K562 (cell line): ENCODE results near the gene RNH1. TPM values are rescaled to one million over a fixed set of nuclear protein-coding genes. Genes with fewer than 3 reads are reported as not detected.

Experiments used
- ATAC-seq: fragments of 200-7000 bp; cut with Tn5 transposase; 3 replicates; pipeline ENCODE4 v1.9.1; 2020; ENCODE audit warnings: moderate library complexity
- BruUV-seq: library from RNA; stranded (reverse); fragments of 400-500 nt; replicated peaks from 2 replicates; lab custom pipeline; 2021; lab: Mats Ljungman, UMichigan
- CTCF ChIA-PET: fragments of 300-600 bp; formaldehyde crosslinking; extraction: SDS; loops from one replicate; lab custom pipeline; 2021; ENCODE audit warnings: low intra/inter-chr PET ratio; lab: Yijun Ruan, JAX
- POLR2A ChIA-PET: fragments of 300-600, 350-650 bp; sonication (Branson Sonifier 250); formaldehyde crosslinking; extraction: SDS; loops from one replicate; lab custom pipeline; 2021; ENCODE audit warnings: antibody characterized with exemption, inconsistent platforms; lab: Yijun Ruan, JAX
- DNase-seq, 4 experiments: peaks; one replicate each; pipeline versions ENCODE4 v3.0.0 to v3.0.0-alpha.2; 2011 to 2018; ENCODE audit warnings: low spot score in 3 of 4, mixed read lengths in 3 of 4; ENCODE audit errors: extremely low read depth in 1 of 4
- FAIRE-seq: peaks from 2 replicates; lab custom pipeline; 2011; peaks lifted over from hg19 to GRCh38; lab: Jason Lieb, UNC
- H2AFZ ChIP-seq: 2 replicates; pipeline ENCODE4 v1.6.0; 2011; ENCODE audit warnings: low read depth, low read length, control low read depth, inconsistent platforms
- H3K27ac ChIP-seq: fragments of 200-600 bp; 3 replicates; pipeline ENCODE4 v1.8.0; 2011; ENCODE audit warnings: low read depth, mild to moderate bottlenecking, control low read depth, inconsistent platforms, low read length, moderate library complexity, mixed read lengths; ENCODE audit errors: extremely low read depth
- H3K27me3 ChIP-seq, 2 experiments: fragments of 300-600 bp in 1 of 2; 2 replicates in 1 of 2; 3 replicates in 1 of 2; pipeline versions ENCODE4 v1.6.0 to v1.8.0; 2011; ENCODE audit warnings: inconsistent platforms in 2 of 2, low read length in 2 of 2, mild to moderate bottlenecking in 1 of 2, mixed read lengths in 1 of 2, moderate library complexity in 1 of 2; ENCODE audit not compliant: control insufficient read depth in 2 of 2, insufficient read depth in 2 of 2
- H3K36me3 ChIP-seq: fragments of 300-600 bp; 3 replicates; pipeline ENCODE4 v1.8.0; 2011; ENCODE audit warnings: mild to moderate bottlenecking, low read length, inconsistent platforms; ENCODE audit not compliant: control insufficient read depth, insufficient read depth
- H3K4me1 ChIP-seq, 2 experiments: fragments of 200-600 bp in 1 of 2; replicated peaks in 1 of 2; 2 replicates in 1 of 2; 3 replicates in 1 of 2; pipeline versions ENCODE4 v1.5.1 to v1.8.0; 2011; ENCODE audit warnings: inconsistent platforms in 2 of 2, low read length in 2 of 2, mild to moderate bottlenecking in 1 of 2, mixed read lengths in 1 of 2, moderate library complexity in 1 of 2; ENCODE audit not compliant: control insufficient read depth in 2 of 2, insufficient read depth in 2 of 2
- H3K4me2 ChIP-seq: 2 replicates; pipeline ENCODE4 v1.6.1; 2011; ENCODE audit warnings: low read length, control low read depth, inconsistent platforms, mixed read lengths; ENCODE audit not compliant: insufficient read depth
- H3K4me3 ChIP-seq: fragments of 200-600 bp; sonication (generic), shearing (Covaris generic); 2 replicates; pipeline ENCODE4 v1.5.1; 2016; ENCODE audit warnings: control low read depth, inconsistent platforms
- H3K79me2 ChIP-seq: fragments of 200-600 bp; 3 replicates; pipeline ENCODE4 v1.8.0; 2011; ENCODE audit warnings: low read length, inconsistent platforms; ENCODE audit not compliant: control insufficient read depth, insufficient read depth
- H3K9ac ChIP-seq, 2 experiments: 2 replicates each; pipeline versions ENCODE4 v1.6.0 to v1.6.1; 2011; ENCODE audit warnings: low read depth in 2 of 2, low read length in 2 of 2, control low read depth in 1 of 2, inconsistent platforms in 1 of 2, mild to moderate bottlenecking in 1 of 2, mixed read lengths in 1 of 2; ENCODE audit not compliant: insufficient read depth in 1 of 2
- H3K9me1 ChIP-seq: one replicate; pipeline ENCODE4 v1.6.0; 2011; ENCODE audit warnings: inconsistent platforms, mild to moderate bottlenecking, low read length, moderate library complexity; ENCODE audit not compliant: control insufficient read depth, insufficient read depth
- H3K9me3 ChIP-seq: replicated peaks from 2 replicates; pipeline ENCODE4 v1.5.1; 2011; ENCODE audit warnings: low read depth, low read length, inconsistent platforms; ENCODE audit not compliant: control insufficient read depth, insufficient read depth
- H4K20me1 ChIP-seq: replicated peaks from 2 replicates; pipeline ENCODE4 v1.6.1; 2011; ENCODE audit warnings: low read length, inconsistent platforms, mixed read lengths; ENCODE audit not compliant: control insufficient read depth, insufficient read depth
- BMI1 ChIP-seq: fragments of 150-350 bp; IDR thresholded peaks from 2 replicates; pipeline ENCODE4 v1.6.1; 2014; ENCODE audit warnings: low read length
- HNRNPLL ChIP-seq: fragments of 200-400 bp; formaldehyde crosslinking; IDR thresholded peaks from 2 replicates; pipeline ENCODE4 v1.6.1; 2017; ENCODE audit warnings: low read length, low read depth, mild to moderate bottlenecking; ENCODE audit not compliant: poor library complexity, severe bottlenecking
- KDM1A ChIP-seq, 2 experiments: fragments of 450-650 bp; IDR thresholded peaks; 2 replicates each; pipeline ENCODE4 v1.6.1; 2016; ENCODE audit warnings: mild to moderate bottlenecking in 2 of 2
- POLR2G ChIP-seq: fragments of 200-400 bp; formaldehyde crosslinking; IDR thresholded peaks from 2 replicates; pipeline ENCODE4 v1.6.1; 2017; ENCODE audit warnings: low read depth, mild to moderate bottlenecking, antibody characterized with exemption, low read length, moderate library complexity
- RUNX1 ChIP-seq: sonication (generic); IDR thresholded peaks from 2 replicates; pipeline ENCODE4 v1.6.1; 2016; ENCODE audit warnings: antibody characterized with exemption, low read depth
- TARDBP ChIP-seq: fragments of 450-650 bp; IDR thresholded peaks from 2 replicates; pipeline ENCODE4 v1.6.1; 2016
- U2AF1 ChIP-seq: fragments of 200-400 bp; formaldehyde crosslinking; optimal IDR thresholded peaks from 2 replicates; pipeline ENCODE3; 2017; ENCODE audit warnings: mild to moderate bottlenecking, low read depth, low read length, moderate library complexity
- ZNF143 ChIP-seq: sonication (generic); formaldehyde crosslinking; IDR thresholded peaks from 2 replicates; pipeline ENCODE4 v1.9.0; 2022; ENCODE audit warnings: mild to moderate bottlenecking, missing genetic modification reagents
- WGBS: fragments of 100-300 bp; shearing (Covaris generic); methylation state at CpG from one replicate; pipeline ENCODE4 v1.1.6; 2016; ENCODE audit warnings: low coverage, mixed read lengths; ENCODE audit not compliant: insufficient coverage; ENCODE audit errors: missing lambda C conversion rate; 5-methylcytosine and 5-hydroxymethylcytosine counted together
- in situ Hi-C: fragments of 300-500 bp; cut with MboI; formaldehyde crosslinking; loops from 4 replicates; pipeline ENCODE4 v1.15.0; 2018; ENCODE audit warnings: inconsistent platforms, mixed read lengths
- intact Hi-C: fragments of 100-400 bp; cut with micrococcal nuclease; formaldehyde crosslinking; loops from 2 replicates; pipeline ENCODE4 v1.14.2; 2022
- polyA plus RNA-seq, 8 experiments: library from polyadenylated mRNA; depleted of rRNA in 4 of 8; stranded (reverse) in 5 of 8; unstranded in 3 of 8; fragments of >200 nt; fragmentation: Nextera tagmentation in 2 of 8; fragmentation: Illumina TruSeq in 1 of 8; extraction: Ambion mirVana in 2 of 8; extraction: Trizol in 1 of 8; gene quantifications; 2 replicates each; pipeline versions ENCODE4 v1.2.1 to v1.2.3, GENCODE V29; 2011 to 2014; ENCODE audit warnings: inconsistent platforms in 1 of 8, missing spikeins in 1 of 8
- total RNA-seq, 7 experiments: library from RNA; depleted of rRNA in 6 of 7; stranded (reverse); fragments of >200 nt in 6 of 7; fragmentation: Illumina TruSeq in 2 of 7; extraction: Trizol in 2 of 7; gene quantifications; 2 replicates each; pipeline versions ENCODE4 v1.2.1 to v1.2.3, GENCODE V29; 2011 to 2021; ENCODE audit warnings: low replicate concordance in 1 of 7
- TF ChIP-seq, protein P1 (sequence below): sonication (generic); formaldehyde crosslinking; IDR thresholded peaks from 2 replicates; pipeline ENCODE4 v1.8.1; 2023; ENCODE audit warnings: mild to moderate bottlenecking, missing genetic modification reagents

Gene RNH1
- total and polyA plus RNA-seq, 9 of the 15 experiments (the other 6 are each of a cell fraction or from before 2014, with no cell fraction given), result 2.5 to 160 (median 44.3) TPM

DNA sequence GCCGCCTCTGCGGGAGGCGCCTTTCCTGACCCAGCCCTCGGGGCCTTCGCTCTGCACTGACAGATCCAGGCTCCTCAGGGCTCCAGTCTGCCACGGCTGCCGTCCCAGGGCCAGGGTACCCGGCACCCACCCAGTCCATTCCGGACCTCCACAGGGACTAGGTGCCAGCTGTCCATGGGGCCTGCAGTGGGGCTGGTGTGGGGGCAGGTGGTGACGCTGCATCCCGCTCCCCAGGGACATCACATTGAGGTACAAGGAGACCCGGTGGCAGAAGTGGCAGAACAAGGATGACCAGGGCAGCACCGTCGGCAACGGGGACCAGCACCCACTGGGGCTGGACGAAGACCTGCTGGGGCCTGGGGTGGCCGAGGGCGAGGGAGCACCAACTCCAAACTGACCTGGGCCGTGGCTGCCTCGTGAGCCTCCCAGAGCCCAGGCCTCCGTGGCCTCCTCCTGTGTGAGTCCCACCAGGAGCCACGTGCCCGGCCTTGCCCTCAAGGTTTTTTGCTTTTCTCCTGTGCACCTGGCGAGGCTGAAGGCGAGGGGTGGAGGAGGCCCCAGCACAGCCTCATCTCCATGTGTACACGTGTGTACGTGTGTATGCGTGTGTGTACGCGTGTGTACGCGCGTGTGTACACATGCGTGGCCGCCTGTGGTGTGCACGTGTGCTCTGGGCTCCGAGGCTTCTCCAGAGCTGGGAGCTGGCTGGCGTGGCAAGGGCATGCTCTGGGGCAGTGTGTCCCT, 16.7 kb downstream of the RNH1 start:
- in situ Hi-C loops (no loop called here), intact Hi-C loops (no loop called here)
- 95% methylated on average over 29 of the region's 38 CpGs for WGBS
- Histone ChIP-seq H3K4me2 (no peak overlapping the region), H2AFZ (no peak overlapping the region), H3K79me2 (no peaks in the 10 kb centered on the region), H3K4me1 (peaks cover 0 to 30% of the 10 kb centered on the region in 2 experiments; a peak in 2 of 5 replicates), H3K27ac (no peak overlapping the region), H3K9me3 (no peaks in the 10 kb centered on the region), H3K9ac (no peak overlapping the region), H3K36me3 (peaks cover 74% of the 10 kb centered on the region; the same call in 2 of the 3 replicates), H3K27me3 (no peaks in the 10 kb centered on the region), H3K4me3 (no peak overlapping the region), H4K20me1 (no peaks in the 10 kb centered on the region), H3K9me1 (no peaks in the 10 kb centered on the region)
- FAIRE-seq, result no peak
- ChIA-PET CTCF (no interaction called here), POLR2A (interaction anchor here (0.6 kb wide), 1 partner anchor 11 kb away, joined by 3 read pairs; no protein-coding TSS in a partner anchor)
- TF ChIP-seq KDM1A (IDR thresholded peaks at IDR 0.05) (peak in 1 of 2 experiments; percentile 68; a peak in 1 of 4 replicates), POLR2G (peak; percentile 24; the same call in 1 of the 2 replicates), RUNX1 (no peak)
- ATAC-seq, result no peak
- DNase-seq, result no peak
- BruUV-seq, result no TSS peak

DNA sequence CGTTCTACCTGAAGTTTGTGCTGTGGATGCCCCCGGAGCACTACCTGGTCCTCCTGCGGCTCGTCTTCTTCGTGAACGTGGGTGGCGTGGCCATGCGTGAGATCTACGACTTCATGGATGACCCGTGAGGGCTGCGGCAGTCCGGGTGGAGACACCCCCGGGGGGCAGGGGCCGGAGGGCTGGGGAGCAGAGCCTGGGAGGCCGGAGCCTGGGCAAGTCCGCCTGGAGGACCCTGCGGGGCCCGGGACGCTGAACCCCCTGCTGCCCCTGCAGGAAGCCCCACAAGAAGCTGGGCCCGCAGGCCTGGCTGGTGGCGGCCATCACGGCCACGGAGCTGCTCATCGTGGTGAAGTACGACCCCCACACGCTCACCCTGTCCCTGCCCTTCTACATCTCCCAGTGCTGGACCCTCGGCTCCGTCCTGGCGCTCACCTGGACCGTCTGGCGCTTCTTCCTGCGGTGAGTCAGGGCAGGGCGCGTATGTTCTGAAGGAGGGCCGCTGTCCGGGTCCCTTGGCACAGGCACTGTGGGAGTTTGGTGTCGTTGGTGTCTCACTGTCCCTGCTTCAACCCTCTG, 17.3 kb downstream of the RNH1 start:
- FAIRE-seq (no peak), ATAC-seq (no peak), DNase-seq (no peak)
- no peak overlapping the region for H3K4me2 ChIP-seq
- no TSS peak for BruUV-seq
- no peak overlapping the region for H3K4me3 ChIP-seq
- in situ Hi-C loops, result no loop called here
- no peaks in the 10 kb centered on the region for H3K27me3 ChIP-seq
- WGBS, result 98% methylated on average over 11 of the region's 37 CpGs
- no peaks in the 10 kb centered on the region for H4K20me1 ChIP-seq
- ChIA-PET CTCF (no interaction called here), POLR2A (interaction anchor here (0.6 kb wide), 2 partner anchors 12 to 20 kb away, joined by 3 read pairs; no protein-coding TSS in a partner anchor)
- TF ChIP-seq BMI1 (no peak), ZNF143 (CRISPR knock-in tag) (no peak), U2AF1 (no peak), TARDBP (no peak), HNRNPLL (no peak)
- TF ChIP-seq, protein P1, sequence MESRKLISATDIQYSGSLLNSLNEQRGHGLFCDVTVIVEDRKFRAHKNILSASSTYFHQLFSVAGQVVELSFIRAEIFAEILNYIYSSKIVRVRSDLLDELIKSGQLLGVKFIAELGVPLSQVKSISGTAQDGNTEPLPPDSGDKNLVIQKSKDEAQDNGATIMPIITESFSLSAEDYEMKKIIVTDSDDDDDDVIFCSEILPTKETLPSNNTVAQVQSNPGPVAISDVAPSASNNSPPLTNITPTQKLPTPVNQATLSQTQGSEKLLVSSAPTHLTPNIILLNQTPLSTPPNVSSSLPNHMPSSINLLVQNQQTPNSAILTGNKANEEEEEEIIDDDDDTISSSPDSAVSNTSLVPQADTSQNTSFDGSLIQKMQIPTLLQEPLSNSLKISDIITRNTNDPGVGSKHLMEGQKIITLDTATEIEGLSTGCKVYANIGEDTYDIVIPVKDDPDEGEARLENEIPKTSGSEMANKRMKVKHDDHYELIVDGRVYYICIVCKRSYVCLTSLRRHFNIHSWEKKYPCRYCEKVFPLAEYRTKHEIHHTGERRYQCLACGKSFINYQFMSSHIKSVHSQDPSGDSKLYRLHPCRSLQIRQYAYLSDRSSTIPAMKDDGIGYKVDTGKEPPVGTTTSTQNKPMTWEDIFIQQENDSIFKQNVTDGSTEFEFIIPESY, result peak; percentile 43; the same call in 1 of the 2 replicates
- peaks cover 67% of the 10 kb centered on the region; the same call in 2 of the 3 replicates for H3K36me3 ChIP-seq
- no peak overlapping the region for H2AFZ ChIP-seq
- no peak overlapping the region for H3K27ac ChIP-seq
- H3K9me3 ChIP-seq, result no peaks in the 10 kb centered on the region
- no peaks in the 10 kb centered on the region for H3K9me1 ChIP-seq
- intact Hi-C loops, result no loop called here
- peaks cover 0 to 30% of the 10 kb centered on the region in 2 experiments; a peak in 2 of 5 replicates for H3K4me1 ChIP-seq
- peaks cover under 1% of the 10 kb centered on the region; the same call in 1 of the 3 replicates for H3K79me2 ChIP-seq
- H3K9ac ChIP-seq, result no peak overlapping the region
